ENCODE results near the gene RICTOR.

DNA sequence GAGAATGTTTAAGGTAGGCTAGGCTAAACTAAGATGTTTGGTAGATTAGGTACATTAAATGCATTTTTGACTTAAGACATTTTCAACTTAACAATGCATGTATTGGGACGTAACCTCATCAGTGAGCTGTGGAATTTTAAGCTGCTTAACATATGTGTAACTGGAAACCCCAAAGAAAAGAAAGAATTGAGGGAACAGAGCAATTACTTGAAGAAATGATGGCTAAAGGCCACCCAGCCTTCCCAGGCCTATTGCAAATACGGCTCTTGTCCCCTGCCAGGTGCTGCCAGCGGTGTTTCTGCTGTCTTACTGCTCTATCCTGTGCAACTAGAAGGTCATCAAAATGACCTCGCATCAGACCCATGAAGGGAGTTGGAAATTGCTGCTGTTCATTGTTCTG lies 52.0 kb downstream of the RICTOR start:
- TF ChIP-seq EZH2 (IDR thresholded peaks at IDR 0.05), result no peak
- TF ChIP-seq CTCF (IDR thresholded peaks at IDR 0.05), result no peak
- TF ChIP-seq EZH2phosphoT487 (IDR thresholded peaks at IDR 0.05), result peak; percentile 27

Data from neural progenitor cell (in vitro differentiated cells).